ENCODE data around the gene KRT79. TPM values are rescaled to one million over a fixed set of nuclear protein-coding genes. Genes with fewer than 3 reads are reported as not detected.

KRT79 gene
- total RNA-seq, 1 donor, result not detected

DNA sequence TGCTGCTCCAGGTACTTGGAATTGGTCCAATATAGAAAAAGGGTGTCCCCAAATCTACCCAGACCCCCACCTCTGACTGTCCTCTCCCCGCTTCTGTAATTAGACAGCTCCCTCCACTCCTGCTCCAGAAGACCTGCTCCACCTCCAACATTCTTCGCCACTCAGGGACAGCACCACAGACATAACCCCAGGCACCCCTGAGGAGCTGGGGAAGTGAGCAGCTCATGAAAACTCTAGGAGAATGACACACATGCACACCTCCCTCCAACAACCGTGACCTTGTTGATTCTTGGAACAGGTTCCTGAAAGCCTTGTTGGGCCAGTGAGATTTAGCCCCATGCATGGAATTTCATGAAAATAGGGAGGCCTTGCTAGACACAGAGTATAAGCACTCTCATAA, 28.4 kb downstream of the KRT79 start:
- TF ChIP-seq, protein P1, sequence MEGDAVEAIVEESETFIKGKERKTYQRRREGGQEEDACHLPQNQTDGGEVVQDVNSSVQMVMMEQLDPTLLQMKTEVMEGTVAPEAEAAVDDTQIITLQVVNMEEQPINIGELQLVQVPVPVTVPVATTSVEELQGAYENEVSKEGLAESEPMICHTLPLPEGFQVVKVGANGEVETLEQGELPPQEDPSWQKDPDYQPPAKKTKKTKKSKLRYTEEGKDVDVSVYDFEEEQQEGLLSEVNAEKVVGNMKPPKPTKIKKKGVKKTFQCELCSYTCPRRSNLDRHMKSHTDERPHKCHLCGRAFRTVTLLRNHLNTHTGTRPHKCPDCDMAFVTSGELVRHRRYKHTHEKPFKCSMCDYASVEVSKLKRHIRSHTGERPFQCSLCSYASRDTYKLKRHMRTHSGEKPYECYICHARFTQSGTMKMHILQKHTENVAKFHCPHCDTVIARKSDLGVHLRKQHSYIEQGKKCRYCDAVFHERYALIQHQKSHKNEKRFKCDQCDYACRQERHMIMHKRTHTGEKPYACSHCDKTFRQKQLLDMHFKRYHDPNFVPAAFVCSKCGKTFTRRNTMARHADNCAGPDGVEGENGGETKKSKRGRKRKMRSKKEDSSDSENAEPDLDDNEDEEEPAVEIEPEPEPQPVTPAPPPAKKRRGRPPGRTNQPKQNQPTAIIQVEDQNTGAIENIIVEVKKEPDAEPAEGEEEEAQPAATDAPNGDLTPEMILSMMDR (IDR thresholded peaks at IDR 0.05; ENCODE audit: insufficient read depth, low read depth, low read length), result no peak
- DNase-seq (ENCODE audit: low read depth), result no peak
- H3K4me3 ChIP-seq (ENCODE audit: low read depth, low read length), result no peak overlapping the region

DNA sequence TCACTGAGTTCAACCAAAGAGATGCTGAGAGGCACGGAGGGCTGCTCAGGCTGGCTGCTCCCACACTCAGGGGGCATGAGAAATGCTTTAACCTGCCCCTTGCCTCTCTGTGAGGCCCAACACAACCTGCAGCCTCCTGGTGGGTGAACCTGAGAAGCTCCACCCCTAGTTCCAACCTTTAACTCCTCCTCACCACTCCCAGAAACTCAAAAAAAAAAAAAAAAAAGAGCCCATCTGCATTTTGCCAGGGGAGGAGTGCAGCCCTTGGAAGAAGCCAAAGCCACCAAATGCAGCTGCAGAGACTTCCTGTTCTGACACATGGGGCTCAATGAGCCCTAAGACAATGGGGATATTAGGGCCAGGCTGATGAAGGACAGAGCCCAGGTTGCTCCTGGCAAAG, 29.1 kb downstream of the KRT79 start:
- H3K4me3 ChIP-seq (ENCODE audit: low read depth, low read length), result no peak overlapping the region
- TF ChIP-seq, protein P1 (IDR thresholded peaks at IDR 0.05; ENCODE audit: insufficient read depth, low read depth, low read length), result no peak
- DNase-seq (ENCODE audit: low read depth), result no peak

DNA sequence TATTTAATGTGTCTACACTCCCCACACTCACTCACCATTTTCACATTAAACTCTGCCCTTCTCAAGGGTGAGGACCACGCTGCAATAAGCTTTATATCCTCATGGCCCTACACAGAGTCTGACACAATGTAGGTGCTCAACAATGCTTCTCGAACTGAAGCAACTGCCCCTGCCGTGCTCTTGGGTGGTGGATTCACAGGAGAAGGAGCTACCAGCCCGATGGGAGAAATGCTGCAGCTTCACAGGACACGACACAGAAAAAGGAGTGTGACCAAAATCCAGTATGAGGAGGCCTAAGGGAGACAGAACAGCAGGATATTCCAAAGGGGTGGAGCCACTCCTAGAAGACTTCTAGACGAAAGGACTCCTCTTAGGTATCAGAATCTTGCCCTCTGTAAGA, 31.7 kb downstream of the KRT79 start:
- no peak overlapping the region for H3K4me3 ChIP-seq (ENCODE audit: low read depth, low read length)
- DNase-seq (ENCODE audit: low read depth), result no peak
- TF ChIP-seq, protein P1 (IDR thresholded peaks at IDR 0.05; ENCODE audit: insufficient read depth, low read depth, low read length), result no peak

DNA sequence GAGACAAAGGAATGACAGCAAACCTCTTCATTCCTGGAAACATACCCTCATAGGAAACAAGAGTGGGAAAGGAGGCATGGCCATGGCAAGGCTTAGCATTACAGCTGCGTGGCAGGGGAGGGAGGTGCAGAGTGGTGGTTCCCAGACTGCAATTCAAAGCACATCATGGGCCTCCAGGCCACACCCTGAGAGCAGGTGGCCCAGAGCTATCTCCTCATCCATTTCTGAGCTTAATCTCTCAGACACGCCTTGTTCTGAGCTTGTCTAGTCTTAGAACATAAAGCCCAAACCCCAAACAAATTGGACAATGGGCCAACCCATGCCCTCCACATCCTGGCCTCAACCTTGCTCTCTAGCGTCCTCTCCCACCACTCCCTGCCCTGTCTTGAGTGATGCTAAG, 32.3 kb downstream of the KRT79 start:
- TF ChIP-seq, protein P1 (IDR thresholded peaks at IDR 0.05; ENCODE audit: insufficient read depth, low read depth, low read length), result no peak
- no peak overlapping the region for H3K4me3 ChIP-seq (ENCODE audit: low read depth, low read length)
- no peak for DNase-seq (ENCODE audit: low read depth)

DNA sequence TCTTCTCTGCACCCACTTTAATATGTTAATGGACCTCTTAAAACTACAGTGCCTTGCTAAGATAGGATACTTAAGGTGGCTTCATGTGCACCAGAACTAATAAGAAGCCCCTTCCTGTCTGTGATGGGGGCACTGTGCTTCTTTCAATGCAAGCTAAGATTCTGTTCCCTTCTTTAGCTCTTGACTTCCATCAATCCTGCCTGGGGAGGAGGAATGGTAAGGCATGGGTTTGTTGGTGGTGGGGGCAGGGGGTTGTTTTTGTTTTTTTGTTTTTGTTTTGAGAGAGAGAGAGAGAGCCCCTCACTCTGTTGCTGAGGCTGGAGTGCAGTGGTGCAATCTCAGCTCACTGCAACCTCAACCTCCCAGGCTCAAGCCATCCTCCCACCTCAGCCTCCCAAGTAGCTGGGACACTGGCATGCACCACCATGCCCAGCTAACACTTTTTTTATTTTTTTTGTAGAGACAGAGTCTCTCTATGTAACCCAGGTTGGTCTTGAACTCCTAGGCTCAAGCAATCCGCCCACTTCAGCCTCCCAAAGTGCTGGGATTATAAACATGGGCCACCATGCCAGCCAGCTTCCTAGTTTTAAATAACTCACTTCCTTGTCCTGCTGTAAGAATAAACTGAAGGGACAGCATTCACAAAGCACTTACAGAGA, 33.7 kb downstream of the KRT79 start:
- DNase-seq (ENCODE audit: low read depth), result no peak
- TF ChIP-seq, protein P1 (IDR thresholded peaks at IDR 0.05; ENCODE audit: insufficient read depth, low read depth, low read length), result no peak
- H3K4me3 ChIP-seq (ENCODE audit: low read depth, low read length), result no peak overlapping the region

DNA sequence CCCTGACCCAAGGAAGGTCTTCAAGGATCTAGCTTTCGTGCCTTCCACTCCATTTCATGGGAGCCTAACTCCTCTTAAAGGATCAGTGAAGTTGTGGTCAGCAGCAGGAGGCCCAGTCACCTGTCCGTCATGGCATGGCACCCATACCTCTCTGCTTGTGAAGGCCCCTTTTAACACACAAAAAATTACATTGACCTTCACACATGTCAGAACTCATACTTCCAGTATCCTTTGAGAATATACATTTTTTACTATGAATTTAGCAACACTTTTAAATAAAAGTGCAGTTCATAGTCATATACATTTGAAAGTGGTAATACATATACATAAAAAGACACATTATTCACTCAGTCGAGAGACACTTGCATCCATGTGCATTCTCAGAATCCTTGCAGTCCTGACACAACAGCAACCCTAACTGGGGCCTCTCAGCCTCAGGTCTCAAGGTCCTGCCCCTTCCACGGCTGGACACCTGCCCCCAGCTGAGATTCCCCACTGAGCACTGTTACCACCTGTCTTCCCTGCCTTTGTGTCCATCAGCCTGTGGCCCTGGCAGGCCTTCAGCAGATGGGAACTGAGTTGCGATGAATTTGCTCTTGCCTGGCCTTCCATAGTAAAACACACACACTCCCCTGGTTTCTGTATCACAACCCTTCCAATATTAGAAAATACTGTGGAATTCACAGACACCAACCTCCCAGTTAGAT, 34.5 kb downstream of the KRT79 start:
- TF ChIP-seq, protein P1 (IDR thresholded peaks at IDR 0.05; ENCODE audit: insufficient read depth, low read depth, low read length), result no peak
- H3K4me3 ChIP-seq (ENCODE audit: low read depth, low read length), result no peak overlapping the region
- no peak for DNase-seq (ENCODE audit: low read depth)

Measured in fibroblast of villous mesenchyme (primary cell).